ENCODE results near the gene OR10H5.
A peak's percentile ranks its signal among the peaks of the same experiment; 100 is the strongest.
"Not testable (repeated sequence)": the region's sequence is repeated elsewhere in the genome, so short reads cannot be mapped to it uniquely, and the experiment has no call there.

OR10H5 gene

DNA sequence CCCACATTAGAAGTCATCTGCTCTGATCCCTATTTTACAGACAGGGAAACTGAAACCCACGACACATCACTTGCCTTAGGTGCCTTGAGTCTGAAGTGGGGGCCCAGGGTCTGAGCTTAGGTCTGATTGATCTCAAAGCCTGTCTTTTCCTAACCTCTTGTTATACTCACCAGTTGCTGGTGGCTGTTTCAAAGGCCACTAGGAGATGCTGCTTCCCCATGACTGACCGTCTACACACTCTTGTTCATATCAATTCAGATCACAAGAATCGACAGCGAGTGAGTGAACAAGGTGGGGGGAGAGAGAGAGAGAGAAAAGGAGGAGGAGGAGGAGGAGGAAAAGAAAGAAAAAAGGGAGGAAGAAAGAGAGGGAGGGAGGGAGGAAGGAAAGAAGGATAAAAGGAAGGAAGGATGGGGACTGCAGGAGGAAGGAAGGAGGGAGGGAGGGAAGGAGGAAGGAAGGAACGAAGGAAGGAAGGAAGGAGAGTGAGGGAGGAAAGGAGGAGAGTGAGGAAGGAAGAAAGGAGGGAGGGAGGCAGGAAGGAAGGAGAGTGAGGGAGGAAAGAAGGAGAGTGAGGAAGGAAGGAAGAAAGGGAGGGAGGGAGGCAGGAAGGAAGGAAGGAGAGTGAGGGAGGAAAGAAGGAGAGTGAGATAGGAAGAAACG, 24.7 kb downstream of the OR10H5 start:
- DNase-seq: no peak

DNA sequence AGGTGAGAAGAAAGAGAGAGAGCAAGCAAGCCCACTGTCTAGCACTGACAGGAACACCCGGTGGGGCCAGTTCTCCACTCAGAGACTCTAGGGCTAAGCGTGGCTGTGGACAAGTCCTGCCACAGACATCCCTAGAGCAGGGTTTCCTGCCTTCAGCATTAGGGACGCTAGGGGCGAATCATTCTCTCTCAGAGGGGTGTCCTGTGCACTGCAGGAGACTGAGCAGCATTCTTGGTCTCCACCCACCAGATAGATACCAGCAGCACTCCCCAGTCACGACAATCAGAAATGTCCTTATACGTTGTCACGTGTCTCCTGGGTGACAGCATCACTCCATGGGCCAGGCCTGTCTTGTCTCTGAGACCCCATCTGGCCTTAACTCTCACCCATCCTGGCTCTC, 26.5 kb downstream of the OR10H5 start:
- no peak for DNase-seq

GRCh38 chr19:15815306-15815705, 27.8 kb downstream of the OR10H5 start, which contains the start of gene OR10H1:
Gene OR10H1, minus strand, starts transcription at chr19:15815664. Its CDS starts 7,627 bp downstream, at chr19:15808037.
- DNase-seq: no peak

DNA sequence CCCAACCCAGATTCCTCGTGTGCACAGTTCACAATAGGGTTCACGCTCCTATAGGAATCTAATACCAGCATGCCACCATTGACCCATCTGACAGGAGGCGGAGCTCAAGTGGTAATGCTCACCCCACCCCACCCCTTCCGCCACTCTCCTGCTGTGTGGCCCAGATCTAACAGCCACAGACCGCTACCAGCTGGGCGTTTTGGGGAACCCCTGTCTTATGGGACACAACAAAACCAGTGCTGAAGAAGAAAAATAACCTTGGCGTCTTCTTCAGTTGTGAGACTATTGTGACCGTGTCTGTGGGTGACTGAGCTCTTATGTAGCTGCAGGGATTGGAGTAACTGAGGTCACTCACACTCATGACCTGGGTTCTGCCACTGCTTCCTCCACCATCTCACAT, 33.2 kb downstream of the OR10H5 start:
- DNase-seq: no peak

DNA sequence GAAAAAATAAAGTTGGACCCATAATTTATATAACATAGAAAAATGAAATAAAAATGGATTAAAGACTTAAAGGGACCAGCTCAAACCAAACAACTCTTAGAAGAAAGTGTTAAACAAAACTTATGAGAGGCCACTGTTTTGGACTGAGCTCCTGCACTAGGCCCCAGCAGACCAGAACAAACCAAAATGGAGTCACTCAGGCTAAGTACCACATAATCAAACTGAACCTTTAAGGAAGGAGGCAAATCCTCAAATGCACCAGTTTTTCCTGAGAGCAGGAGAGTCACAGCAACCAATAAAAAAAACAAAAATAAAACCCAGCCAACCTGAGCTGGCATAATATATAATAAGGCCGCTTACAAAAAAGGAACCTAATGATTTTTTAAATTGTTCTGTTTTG, 38.3 kb downstream of the OR10H5 start:
- DNase-seq: no peak

DNA sequence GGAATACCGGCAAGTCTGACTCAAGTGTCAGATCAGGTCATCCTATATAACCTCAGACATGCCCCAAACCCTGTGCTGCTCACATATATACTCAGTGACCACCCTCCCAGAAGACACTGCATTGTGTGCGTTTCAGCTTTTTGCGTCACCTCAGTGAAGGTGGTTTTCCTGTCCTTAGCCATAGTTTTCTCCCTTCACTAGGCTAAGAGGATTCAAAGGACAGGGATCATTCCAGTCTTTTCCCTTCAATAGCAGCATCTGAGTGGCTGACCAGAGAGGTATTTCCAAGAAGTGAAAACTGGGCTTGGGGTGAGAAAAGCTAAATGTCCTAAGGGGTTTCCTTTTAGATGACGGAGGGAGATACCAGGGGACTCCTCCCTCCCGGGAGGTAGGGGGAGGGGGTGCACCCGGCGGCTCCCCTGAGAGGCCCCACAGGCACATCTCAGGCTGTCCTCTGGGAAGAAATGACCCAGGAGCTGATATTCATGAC, 40.7 kb downstream of the OR10H5 start:
- DNase-seq: no peak

GRCh38 chr19:15828611-15829305, 41.3 kb downstream of the OR10H5 start:
- DNase-seq: not testable (repeated sequence)

- no peak for DNase-seq
Measured at GRCh38 chr19:15829306-15829698, 41.8 kb downstream of the OR10H5 start.

DNA sequence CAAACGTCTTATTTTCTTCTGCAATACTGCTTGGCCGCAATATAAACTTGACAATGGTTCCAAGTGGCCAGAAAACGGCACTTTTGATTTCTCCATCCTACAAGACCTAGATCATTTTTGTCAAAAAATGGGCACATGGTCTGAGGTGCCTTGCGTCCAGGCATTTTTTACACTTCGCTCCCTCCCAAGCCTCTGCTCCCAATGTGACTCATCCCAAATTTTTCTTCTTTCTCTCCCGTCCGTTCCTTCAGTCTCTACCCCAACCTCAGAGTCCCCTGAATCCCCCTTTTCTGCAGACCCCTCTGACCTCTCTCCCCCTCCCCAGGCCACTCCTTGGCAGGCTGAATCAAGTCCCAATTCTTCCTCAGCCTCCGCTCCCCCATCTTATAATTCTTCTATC, 42.3 kb downstream of the OR10H5 start:
- no peak for DNase-seq

GRCh38 chr19:15831626-15832025, 44.2 kb downstream of the OR10H5 start:
- no peak for DNase-seq

GRCh38 chr19:15834232-15834631, 46.8 kb downstream of the OR10H5 start:
- not testable (repeated sequence) for DNase-seq

- peak; percentile 48 for DNase-seq
Measured at GRCh38 chr19:15835565-15836329, 48.3 kb downstream of the OR10H5 start.

DNA sequence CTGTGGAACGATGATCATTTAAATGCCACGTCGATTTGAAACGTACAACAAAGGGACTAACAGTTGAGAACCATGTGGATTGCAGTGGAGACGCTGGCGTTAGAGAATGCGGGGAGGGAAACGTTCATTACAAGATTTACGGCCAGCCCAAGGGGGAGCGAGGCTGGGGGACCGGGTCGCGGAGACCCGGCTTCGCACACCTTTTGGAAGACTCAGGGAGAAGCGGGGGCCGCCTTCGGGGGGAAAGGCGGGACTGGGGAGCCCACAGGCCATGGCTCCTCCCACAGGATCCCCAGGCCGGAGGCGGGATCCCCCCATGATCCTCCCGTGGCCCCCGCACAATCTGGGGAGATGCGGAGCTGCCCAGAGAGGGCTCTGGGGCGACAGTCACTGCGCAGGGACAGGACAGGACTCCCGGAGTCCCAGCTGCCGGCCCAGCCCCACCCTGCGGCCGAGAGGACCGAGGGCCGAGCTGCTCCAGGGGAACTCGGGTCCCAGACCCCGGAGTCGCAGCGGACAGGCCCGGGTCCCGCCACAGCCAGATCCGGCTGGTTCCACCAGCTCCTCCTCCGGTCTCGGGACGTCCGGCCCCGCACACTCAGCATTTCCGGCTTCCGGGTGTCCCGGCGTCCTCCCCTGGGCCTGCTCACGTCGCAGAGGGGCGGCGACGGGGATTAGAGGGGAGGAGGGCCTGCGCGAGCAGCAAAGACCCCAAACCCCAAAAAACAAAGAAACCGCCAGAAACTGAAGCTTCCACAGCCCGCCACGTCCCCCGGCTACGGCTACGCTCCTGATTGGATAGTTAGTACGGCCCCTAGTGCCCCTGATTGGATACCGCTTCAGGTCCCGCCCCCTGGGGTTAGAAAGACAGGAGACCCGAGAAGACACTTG, 49.1 kb downstream of the OR10H5 start:
- DNase-seq: peak; percentile 96

- no peak for DNase-seq
Measured at GRCh38 chr19:15837221-15837731, 49.8 kb downstream of the OR10H5 start.

DNA sequence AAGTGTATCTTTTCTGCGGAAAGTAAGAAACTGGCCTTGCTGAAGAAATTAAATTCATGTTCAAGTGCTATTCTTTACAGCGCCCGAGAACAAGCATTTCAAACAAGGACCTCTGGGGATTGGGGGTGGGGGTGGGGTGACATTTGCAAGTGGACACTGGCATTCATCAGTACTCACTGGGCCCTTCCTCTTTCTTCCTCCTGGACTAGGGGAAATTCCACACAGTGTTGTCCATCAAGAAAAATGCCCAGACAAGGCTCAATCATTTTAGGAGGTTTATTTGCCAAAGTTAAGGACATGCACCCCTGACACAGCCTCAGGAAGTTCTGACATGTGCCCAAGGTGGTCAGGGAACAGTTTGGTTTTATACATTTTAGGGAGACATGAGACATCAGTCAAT, 50.9 kb downstream of the OR10H5 start:
- no peak for DNase-seq

DNA sequence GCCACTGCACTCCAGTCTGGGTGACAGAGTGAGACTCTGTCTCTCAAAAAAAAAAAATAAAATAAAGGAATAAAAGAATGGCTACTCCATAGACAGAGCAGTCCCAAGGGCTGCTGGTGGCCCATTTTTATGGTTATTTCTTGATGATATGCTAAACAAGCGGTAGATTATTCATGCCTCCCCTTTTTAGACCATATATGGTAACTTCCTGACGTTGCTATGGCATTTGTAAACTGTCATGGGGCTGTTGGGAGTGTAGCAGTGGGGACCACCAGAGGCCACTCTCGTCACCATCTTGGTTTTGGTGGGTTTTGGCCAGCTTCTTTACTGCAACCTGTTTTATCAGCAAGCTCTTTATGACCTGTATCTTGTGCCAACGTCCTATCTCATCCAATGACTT, 52.4 kb downstream of the OR10H5 start:
- not testable (repeated sequence) for DNase-seq

DNA sequence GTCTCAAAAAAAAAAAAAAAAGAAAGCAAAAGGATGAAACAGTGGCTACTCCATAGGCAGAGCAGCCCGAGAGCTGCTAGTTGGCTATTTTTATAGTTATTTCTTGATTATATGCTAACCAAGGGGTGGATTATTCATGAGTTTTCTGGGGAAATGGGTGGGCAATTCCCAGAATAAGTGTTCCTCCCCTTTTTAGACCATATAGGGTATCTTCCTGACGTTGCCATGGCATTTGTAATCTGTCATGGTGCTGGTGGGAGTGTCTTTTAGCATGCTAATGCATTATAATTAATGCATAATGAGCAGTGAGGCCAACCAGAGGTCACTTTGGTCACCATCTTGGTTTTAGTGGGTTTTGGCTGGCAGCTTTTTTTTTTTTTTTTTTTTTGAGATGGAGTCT, 53.4 kb downstream of the OR10H5 start:
- DNase-seq: no peak

GRCh38 chr19:15841875-15842569, 54.6 kb downstream of the OR10H5 start:
- DNase-seq: peak; percentile 53

- DNase-seq: no peak
Measured at GRCh38 chr19:15843203-15843893, 55.9 kb downstream of the OR10H5 start.

DNA sequence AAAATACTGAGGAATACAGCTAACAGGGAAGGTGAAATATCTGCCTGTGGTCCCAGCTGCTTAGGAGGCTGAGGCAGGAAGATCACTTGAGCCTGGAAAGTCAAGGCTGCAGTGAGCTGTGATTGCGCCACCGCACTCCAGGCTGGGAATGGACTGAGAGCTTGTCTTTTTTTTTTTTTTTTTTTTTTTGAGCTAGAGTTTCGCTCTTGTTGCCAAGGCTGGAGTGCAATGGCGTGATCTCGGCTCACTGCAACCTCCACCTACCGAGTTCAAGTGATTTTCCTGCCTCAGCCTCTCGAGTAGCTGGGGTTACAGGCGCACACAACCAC, 56.4 kb downstream of the OR10H5 start:
- DNase-seq: not testable (repeated sequence)

GRCh38 chr19:15846923-15847322, 59.5 kb downstream of the OR10H5 start:
- no peak for DNase-seq
